ENCODE measurements around the gene CARD9.
A peak's percentile ranks its signal among the peaks of the same experiment; 100 is the strongest.

CARD9 gene

DNA sequence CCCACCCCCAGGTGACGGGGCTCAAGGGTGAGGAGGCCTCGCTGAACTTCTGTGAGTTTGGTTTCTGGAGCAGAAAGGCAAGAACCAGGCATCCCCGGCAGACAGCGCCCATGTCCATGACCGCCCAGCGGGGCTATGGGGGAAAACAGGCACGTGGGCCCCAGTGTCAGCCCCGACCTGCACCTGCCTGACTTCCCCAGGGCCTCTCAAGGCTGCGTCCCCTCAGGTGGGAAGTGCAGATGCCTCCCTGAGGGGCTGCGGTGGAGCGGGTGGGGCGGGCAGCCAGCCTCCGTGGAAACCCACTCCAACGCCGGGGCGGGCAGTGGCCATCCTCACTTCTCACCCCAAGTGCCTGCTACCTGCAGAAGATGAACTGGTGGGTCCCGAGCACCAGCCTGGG lies 6.9 kb upstream of the CARD9 start:
- DNase-seq (ENCODE audit: low spot score), result no peak

DNA sequence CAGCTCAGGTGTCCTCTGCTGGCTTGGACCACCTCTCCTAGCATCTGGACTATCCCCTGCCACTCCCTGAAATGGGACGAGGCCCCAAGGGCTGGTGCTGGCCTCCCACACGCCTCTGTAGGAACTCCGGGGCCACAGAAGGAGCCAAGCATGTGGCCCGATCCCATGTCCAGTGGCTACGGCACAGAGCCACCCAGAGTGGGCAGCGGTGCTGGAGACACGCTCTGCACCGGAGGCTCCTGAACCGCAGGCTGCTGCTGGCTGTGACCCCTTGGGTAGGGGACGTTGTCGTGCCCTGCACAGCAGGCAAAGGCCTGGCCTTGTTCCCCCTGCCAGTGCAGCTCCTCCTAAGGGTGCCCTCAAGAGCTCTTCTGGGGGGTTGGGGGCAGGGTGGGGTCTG lies 6.4 kb upstream of the CARD9 start:
- no peak for DNase-seq (ENCODE audit: low spot score)

DNA sequence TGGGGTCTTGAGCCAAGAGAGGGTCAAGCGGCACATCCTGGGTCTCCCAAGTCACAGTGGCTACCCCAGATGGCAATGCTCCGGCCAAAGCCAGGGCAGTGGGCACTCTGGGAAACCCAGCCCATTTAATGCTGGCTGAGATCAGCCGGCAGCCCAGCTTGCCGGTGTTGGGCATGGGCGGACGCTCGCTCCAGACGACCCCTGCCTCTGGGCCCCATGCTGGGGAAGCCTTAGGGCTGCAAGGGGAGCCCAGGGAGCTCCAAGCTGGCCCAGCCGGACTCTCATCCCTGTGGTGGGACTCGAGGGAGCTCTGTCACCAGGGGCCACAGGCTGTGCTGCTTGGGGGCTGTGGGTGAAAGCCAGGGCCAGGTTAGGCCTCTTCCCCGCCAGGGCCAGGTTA lies 5.9 kb upstream of the CARD9 start:
- DNase-seq (ENCODE audit: low spot score), result no peak

DNA sequence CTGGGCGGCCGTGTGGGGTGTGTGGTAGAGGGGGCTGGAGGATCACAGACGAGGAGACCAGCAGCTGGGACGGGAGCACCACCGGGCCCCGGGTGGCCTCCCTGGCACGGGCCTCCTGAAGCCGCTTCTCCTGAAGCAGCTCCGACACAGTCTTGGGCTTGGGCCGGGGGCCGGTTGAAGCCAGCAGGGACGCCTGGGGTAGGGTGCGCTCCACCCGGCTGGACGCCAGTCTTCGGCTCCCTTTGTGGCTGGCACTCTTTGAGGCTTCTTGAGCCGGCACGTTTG lies 5.5 kb upstream of the CARD9 start:
- DNase-seq (ENCODE audit: low spot score), result no peak

DNA sequence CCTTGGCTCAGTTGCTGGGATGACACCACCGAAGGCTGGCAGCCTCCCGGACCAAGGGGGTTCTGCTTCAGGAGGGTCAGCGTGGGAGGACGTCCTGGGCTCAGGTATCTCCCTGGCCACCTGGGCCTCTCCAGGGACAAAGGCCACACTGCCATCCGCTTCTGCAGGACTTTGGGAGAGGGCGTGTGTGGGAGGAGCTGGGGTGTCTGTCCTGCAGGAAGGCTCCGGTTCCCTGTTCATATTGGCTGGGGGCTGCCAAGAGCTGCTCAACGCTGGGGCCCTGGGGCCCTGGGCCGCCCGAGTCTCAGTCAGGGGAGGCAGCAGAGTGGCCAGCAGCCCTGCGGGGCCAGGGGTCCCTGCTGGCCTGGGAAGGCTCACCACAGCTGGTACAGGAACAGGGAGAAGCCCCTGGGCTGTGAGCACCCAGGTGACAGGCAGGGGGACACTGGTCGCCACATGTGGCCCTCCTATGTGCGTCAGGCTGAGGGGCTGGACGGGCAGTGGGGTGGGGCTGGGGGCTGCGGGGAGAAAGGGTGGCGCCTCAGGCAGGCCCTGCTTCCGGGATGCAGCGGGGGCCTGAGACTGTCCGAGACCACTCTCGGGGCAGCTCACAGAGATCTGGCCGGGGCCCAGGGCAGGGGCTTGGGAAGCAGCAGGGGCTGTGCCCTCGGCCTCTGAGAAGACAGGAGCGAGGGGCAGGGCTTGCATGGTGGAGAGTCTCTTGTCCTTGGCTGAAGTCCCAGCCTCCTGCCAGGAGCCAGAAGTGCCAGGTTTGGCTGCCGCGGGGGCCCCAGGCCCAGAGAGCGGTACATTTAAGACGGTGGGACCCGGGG lies 4.9 kb upstream of the CARD9 start:
- no peak for DNase-seq (ENCODE audit: low spot score)

DNA sequence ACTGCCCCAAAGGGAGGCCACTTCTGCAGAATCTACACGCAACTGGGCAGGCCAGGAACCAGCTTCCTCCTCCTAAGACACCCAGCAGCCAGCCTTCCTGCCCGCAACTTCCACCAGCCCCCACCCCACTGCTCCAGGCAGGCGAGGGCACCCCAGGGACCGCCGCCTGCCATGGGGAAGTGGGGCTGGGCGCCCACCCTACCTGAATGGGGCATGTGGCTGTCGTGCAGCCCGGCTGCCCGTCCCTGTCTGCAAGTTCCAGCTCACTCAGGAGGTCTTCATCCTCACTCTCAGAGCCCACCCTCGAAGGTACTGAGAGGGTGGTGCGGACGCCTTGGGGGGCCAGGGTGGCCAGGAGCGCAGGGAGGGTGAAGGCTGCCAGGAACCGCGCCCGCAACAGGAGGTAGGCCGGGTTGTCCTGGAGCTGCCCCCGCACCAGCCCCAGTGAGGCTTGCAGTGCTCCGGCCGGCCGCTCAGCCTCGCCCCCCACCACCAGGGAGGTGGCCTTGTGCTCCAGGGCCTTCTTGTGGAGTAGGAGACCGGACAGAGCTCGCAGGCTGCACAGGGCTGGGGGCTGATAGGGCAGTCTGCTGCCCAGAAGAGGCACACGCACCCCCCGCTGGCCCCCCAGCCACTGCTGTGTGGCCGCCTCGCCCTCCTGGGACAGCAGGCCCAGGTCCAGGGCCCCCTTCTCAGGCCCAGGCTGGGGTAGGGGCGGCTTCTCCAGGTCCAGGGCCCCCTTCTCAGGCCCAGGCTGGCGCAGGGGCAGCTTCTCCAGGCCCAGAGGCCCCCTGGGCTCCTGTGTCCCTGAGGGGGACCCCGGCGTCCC lies 4.1 kb upstream of the CARD9 start:
- DNase-seq (ENCODE audit: low spot score), result no peak

DNA sequence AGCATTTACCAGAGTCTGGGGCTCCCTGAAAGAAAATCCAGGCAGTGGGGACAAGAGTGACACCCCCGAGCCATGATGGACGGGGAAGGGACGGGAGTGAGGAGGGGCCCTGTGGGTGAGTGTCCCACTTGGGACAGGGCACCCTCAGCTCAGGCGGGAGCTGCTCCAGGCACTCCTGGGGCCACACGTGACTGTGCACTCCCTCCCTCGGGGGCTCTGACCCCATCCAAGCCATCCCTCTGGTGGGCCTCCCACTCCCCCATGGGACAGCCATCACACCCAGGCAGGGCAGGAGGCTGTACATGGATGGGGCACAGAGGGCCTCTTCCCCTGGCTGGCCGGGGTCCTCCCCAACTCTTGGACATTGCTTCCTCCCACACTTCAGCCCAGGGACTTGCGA lies 3.0 kb upstream of the CARD9 start:
- DNase-seq (ENCODE audit: low spot score), result no peak

DNA sequence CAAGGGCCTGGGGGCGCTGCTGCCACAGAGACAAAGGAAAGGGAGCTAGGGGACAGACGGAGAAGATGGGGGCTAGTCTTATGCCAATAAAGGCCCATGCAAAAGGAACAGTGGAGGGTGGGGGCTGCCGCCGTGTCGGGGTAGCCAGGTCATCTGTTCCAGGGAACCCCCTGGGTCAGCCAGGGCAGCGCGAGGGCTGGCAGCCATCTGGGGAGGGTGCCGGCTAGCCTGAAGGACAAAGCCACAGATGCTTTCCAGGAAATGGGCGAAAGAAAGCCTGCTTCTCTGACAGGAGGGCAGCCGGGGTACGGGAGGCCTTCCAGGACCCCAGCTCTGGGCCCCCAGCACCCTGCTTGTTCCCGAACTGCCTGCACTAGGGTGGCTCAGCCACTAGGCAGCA lies 1.6 kb upstream of the CARD9 start:
- DNase-seq (ENCODE audit: low spot score), result no peak

DNA sequence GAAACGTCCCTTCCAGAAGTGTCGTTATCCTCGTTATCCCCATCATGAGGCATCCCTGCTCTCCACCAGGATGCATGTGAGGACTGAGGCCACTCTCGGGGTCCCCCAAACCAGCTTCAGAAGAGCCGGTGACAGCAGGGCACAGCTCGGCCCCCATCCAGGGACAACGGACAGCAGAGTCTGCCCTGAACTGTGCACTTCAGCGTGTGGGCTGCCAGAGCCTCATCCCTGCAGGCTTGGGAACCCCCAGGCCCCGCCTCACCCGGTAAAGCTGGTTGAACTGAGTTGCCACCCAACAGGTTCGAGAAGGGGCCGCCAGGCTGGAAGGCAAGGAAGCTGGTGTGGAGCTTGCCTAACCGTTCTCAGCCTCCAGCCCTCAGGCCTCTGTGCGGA lies 710 bp upstream of the CARD9 start:
- DNase-seq (ENCODE audit: low spot score), result no peak

DNA sequence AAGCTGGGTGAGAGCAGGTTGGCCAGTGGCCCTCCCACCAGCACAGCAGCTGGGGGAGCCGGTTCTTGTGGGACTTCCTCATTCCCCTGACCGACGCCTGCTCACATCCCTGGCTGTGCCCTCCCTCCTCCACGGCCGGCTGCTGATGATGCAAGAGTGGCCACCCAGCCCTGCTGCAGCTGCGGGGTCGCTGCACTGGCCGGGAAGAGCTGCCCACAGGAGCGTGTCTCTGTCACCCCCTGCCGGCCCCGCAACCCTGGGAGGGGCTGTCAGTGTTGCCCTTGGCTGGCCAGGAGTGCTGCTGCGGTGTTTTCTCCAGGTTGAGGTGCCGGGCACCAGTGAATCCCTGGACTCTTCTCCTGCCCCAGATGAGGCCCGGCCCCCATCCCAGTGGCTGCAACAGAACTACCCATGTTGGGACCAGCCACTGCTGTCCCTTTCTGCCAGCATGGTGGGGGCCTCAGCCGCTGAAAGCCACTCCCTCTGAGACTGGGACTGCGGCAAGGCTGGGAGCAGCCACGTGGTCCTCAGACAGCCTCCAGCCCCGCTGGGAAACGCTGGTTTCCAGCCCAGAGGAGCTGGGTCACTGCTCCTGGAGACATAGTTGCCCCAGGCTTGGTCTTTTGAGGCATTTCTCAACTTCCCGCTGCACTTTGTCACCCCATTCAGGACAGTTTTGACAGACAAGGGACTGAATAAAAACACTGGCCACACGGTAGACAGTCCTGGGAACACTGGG lies 739 bp downstream of the CARD9 start:
- DNase-seq (ENCODE audit: low spot score), result peak; percentile 79

DNA sequence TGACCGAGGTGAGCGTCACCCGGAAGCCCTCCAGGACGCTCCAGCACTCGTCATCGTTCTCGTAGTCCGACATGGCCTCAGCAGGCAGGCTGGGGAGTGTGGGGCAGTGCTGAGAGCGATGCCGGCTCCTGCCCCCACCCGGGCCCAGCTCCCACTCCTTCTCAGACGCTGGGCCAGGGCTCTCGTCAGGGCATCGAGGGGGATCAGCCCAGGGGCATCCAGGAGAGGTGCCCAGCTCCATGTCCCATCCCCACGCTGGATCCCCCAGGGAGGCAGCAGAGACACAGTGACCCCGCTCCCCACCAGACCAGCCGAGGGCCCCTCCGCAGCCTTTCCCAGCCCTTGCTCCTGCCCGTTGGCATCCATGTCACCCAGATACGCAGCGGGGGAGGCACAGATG lies 1.5 kb downstream of the CARD9 start:
- DNase-seq (ENCODE audit: low spot score), result no peak

DNA sequence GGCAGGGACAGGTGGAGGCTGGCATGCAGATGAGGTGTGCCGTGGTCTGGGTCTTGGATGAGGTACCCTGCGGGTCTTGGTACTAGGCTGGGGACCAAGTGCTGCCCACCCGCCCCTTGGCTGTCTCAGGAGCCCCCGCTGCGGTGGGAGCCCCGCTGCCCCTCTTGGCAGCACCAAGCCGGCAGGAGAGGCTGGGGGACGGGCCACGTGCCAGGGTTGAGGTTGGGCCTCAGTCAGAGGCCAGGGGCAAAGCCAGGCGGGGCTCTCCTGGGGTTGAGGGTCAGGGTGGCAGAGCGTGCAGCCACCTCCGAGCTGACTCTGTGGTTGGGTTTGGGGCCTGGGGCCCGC lies 2.0 kb downstream of the CARD9 start:
- DNase-seq (ENCODE audit: low spot score), result no peak

DNA sequence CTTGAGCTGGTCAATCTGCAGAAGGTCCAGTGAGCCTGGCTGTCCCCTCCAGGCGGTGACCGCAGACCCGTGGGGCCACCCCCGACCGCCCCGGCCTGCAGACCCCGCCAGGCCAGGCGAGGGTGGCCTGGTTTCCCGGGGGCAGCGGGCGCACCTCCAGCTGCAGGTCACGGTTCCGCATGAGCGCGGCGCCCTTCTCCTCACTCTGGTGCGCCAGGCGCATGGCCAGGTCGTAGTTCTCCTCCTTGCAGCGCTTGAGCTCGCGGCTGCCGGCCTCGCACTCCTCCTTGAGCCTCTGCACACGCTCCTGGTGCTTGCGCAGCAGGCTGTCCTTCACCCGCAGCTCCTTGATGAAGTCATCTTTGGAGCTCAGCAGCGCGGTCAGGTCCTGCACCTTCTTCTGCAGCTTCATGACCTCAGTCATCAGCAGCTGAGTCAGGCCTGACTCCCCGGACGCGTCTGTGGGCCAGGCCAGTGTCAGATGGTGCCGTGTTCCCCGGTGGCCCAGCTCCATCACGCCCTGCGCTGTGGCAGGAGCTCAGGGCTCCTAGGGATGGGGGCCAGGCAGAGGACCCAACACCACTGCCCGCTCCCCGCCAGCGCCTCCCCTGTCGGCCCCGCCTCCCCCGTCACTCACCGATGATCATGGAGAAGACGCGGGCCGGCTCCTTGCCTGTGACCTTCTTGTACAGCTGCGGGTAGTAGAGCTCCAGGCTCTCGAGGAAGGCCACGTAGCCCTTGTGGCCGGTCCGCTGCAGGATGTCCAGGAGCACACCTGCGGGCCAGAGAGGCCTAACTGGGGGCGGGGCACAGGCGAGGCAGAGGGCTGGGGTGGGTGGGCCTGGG lies 2.6 kb downstream of the CARD9 start:
- DNase-seq (ENCODE audit: low spot score), result no peak

DNA sequence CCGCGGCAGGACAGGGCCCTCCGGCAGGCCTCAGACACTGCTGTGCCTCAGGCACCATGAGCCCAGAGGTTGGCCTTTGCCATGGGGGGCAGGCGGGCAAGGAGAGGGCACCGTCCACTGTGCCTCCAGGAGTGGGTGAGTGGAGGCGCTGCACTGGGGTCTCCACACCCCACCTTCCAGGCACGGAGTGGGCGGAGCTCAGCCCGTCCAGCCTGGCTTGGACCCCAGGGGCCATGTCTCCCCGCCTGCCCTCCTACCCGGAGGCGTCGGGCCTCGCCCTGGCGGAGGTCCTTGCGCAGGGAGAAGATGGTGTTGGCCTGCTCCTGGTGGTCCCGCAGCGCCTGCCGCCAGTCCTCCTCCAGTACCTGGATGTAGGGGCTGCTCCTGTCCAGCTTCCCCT lies 3.4 kb downstream of the CARD9 start:
- DNase-seq (ENCODE audit: low spot score), result no peak

DNA sequence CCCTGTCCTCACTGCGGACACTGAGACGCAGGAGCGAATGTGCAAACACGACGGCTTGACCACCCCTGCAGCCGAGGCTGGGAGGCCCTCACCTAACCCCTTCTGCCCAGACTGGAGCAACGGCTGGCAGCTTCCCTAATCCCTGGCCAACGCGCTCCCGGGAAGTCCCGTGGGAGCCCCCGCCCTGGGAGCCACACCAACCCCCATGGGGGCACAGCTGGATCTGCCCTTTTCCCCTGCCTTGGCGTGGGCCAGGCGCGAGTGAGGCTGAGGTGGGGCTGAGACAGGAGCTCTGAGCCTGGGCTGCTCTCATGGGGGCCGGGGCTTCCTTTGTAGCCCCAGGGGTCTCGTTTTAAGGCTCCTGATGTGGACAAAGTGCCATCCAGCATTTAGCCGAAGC lies 5.3 kb downstream of the CARD9 start:
- DNase-seq (ENCODE audit: low spot score), result no peak

DNA sequence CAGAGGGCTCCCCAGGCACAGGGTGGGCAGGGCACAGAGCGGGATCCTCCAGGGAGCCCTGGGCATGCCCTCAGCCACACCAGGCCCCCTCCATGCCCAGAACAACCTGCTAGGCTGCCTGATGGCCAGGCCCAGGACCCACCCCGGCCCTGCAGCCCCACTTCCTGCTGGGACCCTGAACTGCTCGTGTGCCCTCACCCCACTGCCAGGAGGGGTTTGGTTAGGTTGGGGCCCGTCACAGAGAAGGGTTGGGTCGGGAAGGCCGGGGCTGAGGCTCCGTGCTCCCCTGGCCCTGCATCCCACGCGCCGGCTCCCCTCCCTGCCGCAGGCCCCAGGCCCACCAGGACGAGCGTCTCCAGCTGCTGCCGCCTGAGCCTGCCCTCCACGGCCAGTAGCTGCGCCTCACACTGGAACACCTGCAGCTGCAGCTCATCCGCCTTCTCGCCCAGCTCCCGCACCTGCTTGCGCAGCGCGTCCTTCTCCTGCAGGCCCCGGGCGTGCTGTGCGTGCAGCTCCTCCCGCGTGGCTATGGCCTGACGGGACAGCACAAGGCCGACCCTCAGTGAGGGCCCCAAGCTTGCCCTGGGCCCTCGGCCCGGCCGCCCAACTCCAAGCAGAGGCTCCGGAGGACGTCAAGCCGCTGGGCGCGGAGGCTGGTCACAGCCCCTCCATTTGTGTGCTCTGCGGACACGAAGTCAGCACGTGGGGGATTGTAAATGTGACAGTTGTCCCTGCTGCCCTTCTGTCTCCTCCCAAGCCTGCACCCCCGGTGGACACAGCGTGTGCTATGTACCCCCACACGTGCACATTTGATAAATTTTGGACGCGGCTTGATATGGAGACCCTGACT lies 5.9 kb downstream of the CARD9 start:
- no peak for DNase-seq (ENCODE audit: low spot score)

DNA sequence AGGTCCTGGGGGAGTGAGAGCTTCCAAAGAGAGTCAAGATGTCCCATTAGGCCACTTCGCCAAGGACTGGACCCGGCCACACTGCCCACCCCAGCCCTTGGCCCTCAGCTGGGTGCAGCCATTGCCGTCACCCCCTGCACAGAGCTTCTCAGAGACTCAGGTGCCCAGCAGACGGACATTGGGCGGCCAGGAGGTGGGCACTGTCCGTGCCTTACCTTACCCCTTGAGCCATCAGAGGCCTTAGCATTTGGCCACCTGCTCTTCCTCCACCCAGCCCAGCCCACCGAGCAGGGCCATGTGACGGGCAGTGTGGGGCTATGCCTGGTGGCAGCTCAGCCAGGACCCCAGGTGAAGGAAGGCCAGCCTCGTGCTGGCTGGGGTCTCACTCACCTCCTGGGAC lies 6.6 kb downstream of the CARD9 start:
- no peak for DNase-seq (ENCODE audit: low spot score)

DNA sequence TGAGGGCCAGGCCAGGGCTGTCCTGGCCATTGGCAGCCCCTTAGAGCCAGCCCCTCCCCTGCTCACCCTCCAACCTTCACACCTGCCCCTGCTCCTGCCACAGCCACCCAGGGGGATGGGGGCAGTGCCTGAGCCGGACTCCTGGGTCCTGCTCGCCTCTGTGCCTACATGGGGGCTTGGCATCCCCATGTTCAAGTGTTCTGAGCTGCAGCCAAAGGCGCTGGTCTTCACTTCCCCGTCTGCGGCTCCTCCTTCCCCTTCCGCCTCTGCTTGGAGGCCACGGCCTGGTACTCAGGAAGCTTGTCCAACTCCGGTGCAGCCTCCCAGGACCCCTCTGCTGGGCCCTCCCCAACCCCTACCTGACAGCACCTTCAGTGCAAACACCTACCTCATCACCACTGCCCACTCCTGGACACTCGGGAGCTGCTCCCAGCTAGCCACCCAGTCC lies 7.7 kb downstream of the CARD9 start:
- DNase-seq (ENCODE audit: low spot score), result no peak

DNA sequence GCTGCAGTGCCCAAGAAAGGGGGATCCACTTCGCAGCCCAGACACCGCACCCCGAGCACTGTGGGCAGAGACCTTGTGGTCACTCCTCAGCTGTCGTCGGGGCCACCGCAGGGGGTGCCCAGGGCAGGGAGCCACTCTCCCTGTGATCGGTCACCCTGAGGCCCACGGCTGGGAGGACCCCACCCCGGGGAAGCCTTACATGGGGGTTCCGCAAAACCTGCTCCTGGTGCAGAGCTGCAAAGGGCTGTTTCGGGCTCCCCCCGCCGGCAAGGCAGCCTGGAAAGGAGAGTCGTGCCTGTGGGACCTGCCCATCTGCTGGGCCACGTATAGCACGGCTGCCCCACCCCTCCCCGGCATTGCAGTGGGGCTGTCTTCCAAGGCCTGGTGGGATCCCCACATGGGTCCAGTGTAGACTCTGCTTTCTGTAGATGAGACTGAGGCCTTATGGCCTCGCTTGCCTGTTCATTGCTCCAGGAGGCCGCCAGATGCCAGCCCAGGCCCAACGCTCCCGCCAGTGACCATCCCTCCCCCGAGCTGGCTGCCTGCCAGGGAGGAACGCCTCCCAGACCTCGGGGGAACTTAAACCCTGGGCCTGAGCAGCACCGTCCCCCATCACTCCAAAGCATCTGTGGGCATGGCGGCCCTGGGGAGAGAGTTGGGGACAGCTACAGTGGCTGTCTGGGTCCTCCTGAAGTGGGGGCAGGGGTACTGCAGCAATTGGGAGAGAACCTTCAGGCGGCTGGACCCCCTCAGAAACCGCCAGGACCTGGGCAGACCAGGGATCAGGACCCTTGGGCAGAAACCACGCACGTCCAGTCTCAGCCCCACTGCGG lies 8.3 kb downstream of the CARD9 start:
- peak; percentile 12 for DNase-seq (ENCODE audit: low spot score)
